ENCODE measurements around the gene WFDC6. TPM values are rescaled to one million over a fixed set of nuclear protein-coding genes. Genes with fewer than 3 reads are reported as not detected.

Gene WFDC6
- total RNA-seq, 2 donors from 2014 or later, result not detected

GRCh38 chr20:45564760-45565276, 25.5 kb upstream of the WFDC6 start:
- DNase-seq, result no peak
- Mint-ChIP-seq H3K9me3 (no peaks in the 10 kb centered on the region), H3K27me3 (ENCODE audit: insufficient read depth) (peaks cover 3% of the 10 kb centered on the region), H3K27ac (no peak overlapping the region), H3K36me3 (ENCODE audit: low read depth) (no peaks in the 10 kb centered on the region), H3K4me3 (no peak overlapping the region), H3K4me1 (no peaks in the 10 kb centered on the region)
- Histone ChIP-seq H3K27me3 (ENCODE audit: control insufficient read depth, insufficient read depth, low read length, poor library complexity, severe bottlenecking) (no peaks in the 10 kb centered on the region), H3K9ac (ENCODE audit: extremely low read depth, low read length, poor library complexity, severe bottlenecking) (no peak overlapping the region), H3K4me3 (ENCODE audit: low read length) (no peak overlapping the region), H3K27ac (ENCODE audit: low read depth, low read length) (no peak overlapping the region), H3K36me3 (ENCODE audit: control insufficient read depth, insufficient read depth, low read length) (no peaks in the 10 kb centered on the region), H3K9me3 (ENCODE audit: control insufficient read depth, low read length) (no peaks in the 10 kb centered on the region), H3K4me1 (ENCODE audit: control insufficient read depth, insufficient read depth, low read length) (no peaks in the 10 kb centered on the region)
- TF ChIP-seq CTCF (conservative IDR thresholded peaks at IDR 0.05), result no peak
- WGBS, 2 experiments (ENCODE audit: insufficient coverage in 1 of 2, insufficient read length in 1 of 2), result 81 to 86% methylated on average over 1 to 2 of the region's 2 CpGs

GRCh38 chr20:45555198-45555597, 15.9 kb upstream of the WFDC6 start:
- Histone ChIP-seq H3K27ac (ENCODE audit: low read depth, low read length) (no peak overlapping the region), H3K4me1 (ENCODE audit: control insufficient read depth, insufficient read depth, low read length) (no peaks in the 10 kb centered on the region), H3K4me3 (ENCODE audit: low read length) (no peak overlapping the region), H3K27me3 (ENCODE audit: control insufficient read depth, insufficient read depth, low read length, poor library complexity, severe bottlenecking) (no peaks in the 10 kb centered on the region), H3K36me3 (ENCODE audit: control insufficient read depth, insufficient read depth, low read length) (no peaks in the 10 kb centered on the region), H3K9me3 (ENCODE audit: control insufficient read depth, low read length) (no peaks in the 10 kb centered on the region), H3K9ac (ENCODE audit: extremely low read depth, low read length, poor library complexity, severe bottlenecking) (no peak overlapping the region)
- no peak overlapping the region for H3K4me3 Mint-ChIP-seq
- no peak for TF ChIP-seq CTCF (conservative IDR thresholded peaks at IDR 0.05)
- peaks cover 2% of the 10 kb centered on the region for H3K27me3 Mint-ChIP-seq (ENCODE audit: insufficient read depth)
- H3K27ac Mint-ChIP-seq, result no peak overlapping the region
- peaks cover 3% of the 10 kb centered on the region for H3K9me3 Mint-ChIP-seq
- no peak for DNase-seq
- H3K36me3 Mint-ChIP-seq (ENCODE audit: low read depth), result no peaks in the 10 kb centered on the region
- H3K4me1 Mint-ChIP-seq, result no peaks in the 10 kb centered on the region
- WGBS, 2 experiments (ENCODE audit: insufficient coverage in 1 of 2, insufficient read length in 1 of 2), result 93 to 100% methylated on average over 1 of the region's 1 CpG

- no peaks in the 10 kb centered on the region for H3K27me3 ChIP-seq (ENCODE audit: control insufficient read depth, insufficient read depth, low read length, poor library complexity, severe bottlenecking)
- no peak overlapping the region for H3K27ac ChIP-seq (ENCODE audit: low read depth, low read length)
- no peaks in the 10 kb centered on the region for H3K4me1 ChIP-seq (ENCODE audit: control insufficient read depth, insufficient read depth, low read length)
- Mint-ChIP-seq H3K4me1 (no peaks in the 10 kb centered on the region), H3K4me3 (no peak overlapping the region), H3K27ac (no peak overlapping the region), H3K36me3 (ENCODE audit: low read depth) (no peaks in the 10 kb centered on the region), H3K9me3 (peaks cover 4% of the 10 kb centered on the region), H3K27me3 (ENCODE audit: insufficient read depth) (peaks cover 3% of the 10 kb centered on the region)
- H3K9ac ChIP-seq (ENCODE audit: extremely low read depth, low read length, poor library complexity, severe bottlenecking), result no peak overlapping the region
- no peak overlapping the region for H3K4me3 ChIP-seq (ENCODE audit: low read length)
- DNase-seq, result no peak
- no peaks in the 10 kb centered on the region for H3K36me3 ChIP-seq (ENCODE audit: control insufficient read depth, insufficient read depth, low read length)
- no peak for TF ChIP-seq CTCF (conservative IDR thresholded peaks at IDR 0.05)
- 91 to 100% methylated on average over 1 to 2 of the region's 2 CpGs for WGBS, 2 experiments (ENCODE audit: insufficient coverage in 1 of 2, insufficient read length in 1 of 2)
- no peaks in the 10 kb centered on the region for H3K9me3 ChIP-seq (ENCODE audit: control insufficient read depth, low read length)
Observed at GRCh38 chr20:45552456-45552855, 13.2 kb upstream of the WFDC6 start.

Measured in endodermal cell (in vitro differentiated cells).